ENCODE data around the gene PTPN14.

Gene PTPN14

GRCh38 chr1:214351551-214352277 lies 199.7 kb downstream of the PTPN14 start:
- in situ Hi-C loops (cut with HindIII; ENCODE audit: low pct_unique_long_range_greater_than_20kb, low sequenced_read_pairs): no loop called here
- DNase-seq (ENCODE audit: low read depth in 1 of 2, low spot score in 1 of 2): no peak
- no peak for TF ChIP-seq JUND (IDR thresholded peaks at IDR 0.05; ENCODE audit: low read depth)

DNA sequence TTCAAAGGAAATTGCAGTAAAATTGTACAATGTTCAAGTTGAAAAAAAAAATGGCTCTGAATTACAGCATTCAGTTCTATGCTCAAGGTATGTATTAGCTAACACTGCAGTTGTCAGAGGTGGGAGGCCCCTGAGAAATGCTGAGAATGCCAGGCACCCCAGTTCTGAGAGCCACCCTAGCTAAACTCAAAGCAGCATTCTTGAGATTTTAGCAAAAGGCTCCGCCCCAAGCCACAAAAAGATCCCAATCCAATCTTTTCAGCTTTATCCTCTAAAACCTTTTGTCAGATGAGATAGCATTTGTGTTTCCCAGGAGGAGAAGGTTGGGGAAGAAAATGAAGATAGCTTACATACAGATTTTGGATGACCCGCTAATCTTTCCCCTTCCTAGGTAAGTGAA lies 201.6 kb downstream of the PTPN14 start:
- DNase-seq (ENCODE audit: low read depth in 1 of 2, low spot score in 1 of 2): no peak
- TF ChIP-seq JUND (IDR thresholded peaks at IDR 0.05; ENCODE audit: low read depth): no peak
- in situ Hi-C loops (cut with HindIII; ENCODE audit: low pct_unique_long_range_greater_than_20kb, low sequenced_read_pairs): no loop called here

- in situ Hi-C loops (cut with HindIII; ENCODE audit: low pct_unique_long_range_greater_than_20kb, low sequenced_read_pairs): no loop called here
- DNase-seq (ENCODE audit: low read depth in 1 of 2, low spot score in 1 of 2): no peak
- TF ChIP-seq JUND (IDR thresholded peaks at IDR 0.05; ENCODE audit: low read depth): no peak
These were observed 202.4 kb downstream of the PTPN14 start for GRCh38 chr1:214349008-214349407.

GRCh38 chr1:214344897-214345296 lies 206.5 kb downstream of the PTPN14 start:
- no peak for TF ChIP-seq JUND (IDR thresholded peaks at IDR 0.05; ENCODE audit: low read depth)
- in situ Hi-C loops (cut with HindIII; ENCODE audit: low pct_unique_long_range_greater_than_20kb, low sequenced_read_pairs): no loop called here
- no peak for DNase-seq (ENCODE audit: low read depth in 1 of 2, low spot score in 1 of 2)

GRCh38 chr1:214342525-214342924 lies 208.9 kb downstream of the PTPN14 start:
- in situ Hi-C loops (cut with HindIII; ENCODE audit: low pct_unique_long_range_greater_than_20kb, low sequenced_read_pairs): no loop called here
- no peak for TF ChIP-seq JUND (IDR thresholded peaks at IDR 0.05; ENCODE audit: low read depth)
- DNase-seq (ENCODE audit: low read depth in 1 of 2, low spot score in 1 of 2): no peak

GRCh38 chr1:214341932-214342331 lies 209.5 kb downstream of the PTPN14 start:
- no peak for DNase-seq (ENCODE audit: low read depth in 1 of 2, low spot score in 1 of 2)
- in situ Hi-C loops (cut with HindIII; ENCODE audit: low pct_unique_long_range_greater_than_20kb, low sequenced_read_pairs): no loop called here
- TF ChIP-seq JUND (IDR thresholded peaks at IDR 0.05; ENCODE audit: low read depth): no peak

- in situ Hi-C loops (cut with HindIII; ENCODE audit: low pct_unique_long_range_greater_than_20kb, low sequenced_read_pairs): no loop called here
- no peak for TF ChIP-seq JUND (IDR thresholded peaks at IDR 0.05; ENCODE audit: low read depth)
- no peak for DNase-seq (ENCODE audit: low read depth in 1 of 2, low spot score in 1 of 2)
These were observed 209.9 kb downstream of the PTPN14 start for GRCh38 chr1:214341459-214341858.

DNA sequence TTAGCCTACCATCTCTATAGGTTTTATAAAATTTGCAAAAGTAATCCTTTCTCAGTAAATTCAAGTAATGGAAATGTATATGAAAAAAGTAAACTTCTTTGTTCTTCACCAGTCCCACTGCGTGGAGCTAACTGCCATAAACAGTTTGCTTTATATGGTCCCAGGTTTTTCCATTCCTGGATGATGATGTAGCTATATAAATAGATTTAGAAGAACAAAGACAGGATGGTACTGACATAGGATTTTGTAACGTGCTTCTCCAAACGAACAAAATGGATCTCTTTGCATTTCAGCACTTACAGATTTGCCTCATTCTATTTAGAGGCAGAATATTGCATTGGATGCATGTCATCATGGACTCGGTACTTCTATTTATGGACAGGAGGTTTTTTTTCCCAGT lies 213.2 kb downstream of the PTPN14 start:
- in situ Hi-C loops (cut with HindIII; ENCODE audit: low pct_unique_long_range_greater_than_20kb, low sequenced_read_pairs): no loop called here
- no peak for TF ChIP-seq JUND (IDR thresholded peaks at IDR 0.05; ENCODE audit: low read depth)
- no peak for DNase-seq (ENCODE audit: low read depth in 1 of 2, low spot score in 1 of 2)

GRCh38 chr1:214337511-214337910 lies 213.9 kb downstream of the PTPN14 start:
- no peak for DNase-seq (ENCODE audit: low read depth in 1 of 2, low spot score in 1 of 2)
- in situ Hi-C loops (cut with HindIII; ENCODE audit: low pct_unique_long_range_greater_than_20kb, low sequenced_read_pairs): no loop called here
- no peak for TF ChIP-seq JUND (IDR thresholded peaks at IDR 0.05; ENCODE audit: low read depth)

DNA sequence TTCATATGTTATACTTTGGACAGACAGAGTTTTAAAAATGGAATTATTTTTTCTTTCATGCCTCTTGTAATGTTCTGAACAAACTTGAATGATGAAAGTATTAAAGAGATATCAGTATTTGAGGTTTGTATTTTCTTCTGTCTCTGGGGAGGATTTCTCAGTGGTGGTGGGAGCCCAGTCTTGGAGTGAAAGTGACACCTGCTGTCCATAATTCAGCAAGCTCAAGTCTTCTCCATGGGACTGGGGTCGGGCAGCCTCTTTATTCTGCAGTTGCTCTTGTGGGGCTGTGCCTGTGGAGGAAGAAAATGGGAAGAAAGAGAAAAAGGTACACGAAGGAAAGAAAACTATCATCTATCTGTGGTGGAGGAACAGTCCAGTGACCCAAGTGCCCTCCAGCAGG lies 214.4 kb downstream of the PTPN14 start:
- in situ Hi-C loops (cut with HindIII; ENCODE audit: low pct_unique_long_range_greater_than_20kb, low sequenced_read_pairs): no loop called here

DNA sequence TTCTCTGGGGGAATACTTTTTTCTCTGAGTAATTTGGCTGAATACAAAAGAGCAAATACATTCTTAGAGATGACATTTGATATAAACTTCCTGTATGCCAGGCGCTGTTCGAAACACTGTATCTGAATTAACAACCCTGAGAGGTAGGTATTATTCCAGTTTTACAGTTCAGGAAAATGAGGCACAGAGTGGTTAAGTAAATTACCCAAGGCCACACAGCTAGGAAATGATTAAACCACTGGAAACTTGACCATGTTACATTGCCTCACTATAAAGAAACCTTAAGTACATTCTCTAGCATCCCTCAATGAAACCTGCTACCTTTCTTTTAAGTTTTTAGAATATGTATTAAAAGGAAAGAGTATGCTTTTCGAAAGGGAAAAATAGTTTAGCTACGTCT lies 215.8 kb downstream of the PTPN14 start:
- TF ChIP-seq JUND (IDR thresholded peaks at IDR 0.05; ENCODE audit: low read depth): no peak
- in situ Hi-C loops (cut with HindIII; ENCODE audit: low pct_unique_long_range_greater_than_20kb, low sequenced_read_pairs): no loop called here
- DNase-seq (ENCODE audit: low read depth in 1 of 2, low spot score in 1 of 2): no peak

More for the DNA sequence above, 214.4 kb downstream of the PTPN14 start:
- no peak for TF ChIP-seq JUND (IDR thresholded peaks at IDR 0.05; ENCODE audit: low read depth)
- no peak for DNase-seq (ENCODE audit: low read depth in 1 of 2, low spot score in 1 of 2)

DNA sequence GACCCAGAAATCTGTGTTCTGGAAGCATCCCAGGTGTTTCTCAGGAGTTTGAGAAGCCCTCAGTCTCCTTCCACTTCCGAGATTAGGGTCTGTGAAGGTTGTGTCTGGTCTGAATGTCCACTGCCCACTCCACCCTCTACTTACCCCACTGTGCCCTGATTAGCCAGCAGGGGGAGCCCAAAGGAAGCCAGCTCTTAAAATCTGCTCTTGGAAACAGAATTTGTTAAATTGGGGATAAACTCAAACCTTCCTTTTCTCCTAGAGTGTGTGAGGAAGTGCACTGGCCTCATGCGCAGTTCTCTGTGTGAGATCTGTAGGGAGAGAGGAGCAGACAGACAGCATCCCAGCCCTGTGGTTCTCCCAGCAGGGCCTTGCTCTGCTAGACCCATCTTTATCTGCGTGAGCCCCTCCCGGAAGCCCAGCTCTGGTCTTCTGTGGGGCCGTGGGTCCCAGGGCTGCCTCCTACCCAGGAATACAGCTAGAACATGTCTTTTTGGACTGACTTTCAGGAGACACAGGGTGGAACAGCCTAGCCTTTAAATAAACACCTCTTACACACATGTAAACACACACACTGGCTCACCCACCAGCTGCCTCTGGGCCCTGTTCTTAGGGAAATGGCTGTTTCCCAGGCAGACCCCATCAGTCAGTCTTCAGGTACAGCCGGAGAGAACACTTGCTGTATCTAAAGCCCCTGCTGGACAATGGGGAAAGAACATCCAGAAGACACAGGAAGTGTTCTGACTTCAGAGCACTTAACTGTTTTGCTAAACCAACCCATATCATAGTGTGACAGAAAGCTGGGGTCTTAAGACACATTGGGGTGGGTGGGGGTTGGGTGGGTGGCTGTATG lies 218.2 kb downstream of the PTPN14 start:
- peak; percentile 34 to 76 for DNase-seq (ENCODE audit: low read depth in 1 of 2, low spot score in 1 of 2)
- no peak for TF ChIP-seq JUND (IDR thresholded peaks at IDR 0.05; ENCODE audit: low read depth)
- in situ Hi-C loops (cut with HindIII; ENCODE audit: low pct_unique_long_range_greater_than_20kb, low sequenced_read_pairs): no loop called here

DNA sequence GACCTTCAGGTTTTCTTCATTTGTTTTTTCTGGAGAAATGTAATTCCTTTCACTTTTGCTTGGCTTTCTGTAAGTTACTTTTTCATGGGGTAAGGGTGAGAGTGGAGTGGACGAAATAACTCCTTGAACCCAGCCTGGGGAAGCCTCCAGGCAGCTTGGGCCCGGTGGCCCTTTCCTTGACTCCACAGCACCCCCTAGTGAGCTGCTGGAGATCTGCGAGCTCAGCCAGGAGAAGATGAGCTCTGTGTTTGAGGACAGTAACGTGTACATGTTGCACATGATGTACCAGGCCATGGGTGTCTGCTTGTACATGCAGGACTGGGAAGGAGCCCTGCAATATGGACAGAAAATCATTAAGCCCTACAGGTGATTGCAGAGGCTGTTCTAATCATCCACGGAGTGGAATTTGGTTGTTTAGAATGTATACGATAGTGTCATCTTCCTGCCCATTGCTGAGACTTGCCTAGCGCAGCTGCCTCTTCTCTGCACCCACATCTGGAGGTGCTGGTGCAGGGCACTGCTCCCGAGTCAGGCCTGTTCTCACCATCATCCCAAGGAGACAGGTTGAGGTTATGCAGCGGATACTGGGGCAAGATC lies 219.5 kb downstream of the PTPN14 start:
- peak in 1 of 2 experiments; percentile 75 for DNase-seq (ENCODE audit: low read depth in 1 of 2, low spot score in 1 of 2)
- in situ Hi-C loops (cut with HindIII; ENCODE audit: low pct_unique_long_range_greater_than_20kb, low sequenced_read_pairs): no loop called here
- TF ChIP-seq JUND (IDR thresholded peaks at IDR 0.05; ENCODE audit: low read depth): no peak

All from T47D (cell line).